ENCODE results near the gene HERC4. TPM values are rescaled to one million over a fixed set of nuclear protein-coding genes. Genes with fewer than 3 reads are reported as not detected.

HERC4 gene
- total and polyA plus RNA-seq, 9 of the 15 experiments (the other 6 are each of a cell fraction or from before 2014, with no cell fraction given): 12.5 to 33.5 (median 22.8) TPM

GRCh38 chr10:67925449-67926005 lies 149.6 kb downstream of the HERC4 start:
- Histone ChIP-seq H3K27ac (ENCODE audit: extremely low read depth, low read depth, low read length) (no peak overlapping the region), H3K4me1 (replicated peaks in 1 of 2; ENCODE audit: control insufficient read depth in 2 of 2, insufficient read depth in 2 of 2, low read length in 2 of 2) (no peaks in the 10 kb centered on the region), H3K9ac (ENCODE audit: insufficient read depth in 1 of 2, low read depth in 2 of 2, low read length in 2 of 2) (no peak overlapping the region), H3K4me3 (no peak overlapping the region), H3K9me1 (ENCODE audit: control insufficient read depth, insufficient read depth, low read length) (no peaks in the 10 kb centered on the region), H3K4me2 (ENCODE audit: insufficient read depth, low read length) (no peak overlapping the region), H3K79me2 (ENCODE audit: control insufficient read depth, insufficient read depth, low read length) (no peaks in the 10 kb centered on the region), H2AFZ (ENCODE audit: low read depth, low read length) (no peak overlapping the region), H3K9me3 (replicated peaks; ENCODE audit: control insufficient read depth, insufficient read depth, low read depth, low read length) (no peaks in the 10 kb centered on the region), H3K36me3 (ENCODE audit: control insufficient read depth, insufficient read depth, low read length) (peaks cover 8% of the 10 kb centered on the region), H4K20me1 (replicated peaks; ENCODE audit: control insufficient read depth, insufficient read depth, low read length) (no peaks in the 10 kb centered on the region), H3K27me3 (ENCODE audit: control insufficient read depth in 2 of 2, insufficient read depth in 2 of 2, low read length in 2 of 2) (no peaks in the 10 kb centered on the region)
- BruUV-seq (replicated peaks): no TSS peak
- in situ Hi-C loops (cut with MboI) (no loop called here), intact Hi-C loops (cut with micrococcal nuclease) (no loop called here)
- POLR2A ChIA-PET: no interaction called here
- DNase-seq (ENCODE audit: extremely low read depth in 1 of 4, low spot score in 3 of 4): no peak
- ATAC-seq: no peak; the same call in 1 of the 3 replicates
- CTCF ChIA-PET (ENCODE audit: low intra/inter-chr PET ratio): no interaction called here
- no peak for FAIRE-seq
- WGBS (ENCODE audit: insufficient coverage, low coverage, missing lambda C conversion rate): 58% methylated on average over 1 of the region's 1 CpG
- TF ChIP-seq ZKSCAN3 (CRISPR knock-in tag; IDR thresholded peaks at IDR 0.05) (no peak), U2AF1 (optimal IDR thresholded peaks at IDR 0.05; ENCODE audit: low read depth, low read length) (no peak), NELFE (IDR thresholded peaks at IDR 0.05; ENCODE audit: insufficient read depth, insufficient read length) (no peak), ETS1 (conservative IDR thresholded peaks at IDR 0.05; ENCODE audit: control insufficient read depth, low read depth, low read length) (no peak), CEBPG (CRISPR knock-in tag; IDR thresholded peaks at IDR 0.05) (no peak), CEBPG (tag; conservative IDR thresholded peaks at IDR 0.05 in 1 of 2, IDR thresholded peaks at IDR 0.05 in 1 of 2) (no peak), L3MBTL2 (IDR thresholded peaks at IDR 0.05) (no peak), FOSL1 (tag; conservative IDR thresholded peaks at IDR 0.05) (no peak), ARHGAP35 (IDR thresholded peaks at IDR 0.05; ENCODE audit: partially characterized antibody) (no peak), CREBBP (IDR thresholded peaks at IDR 0.05; ENCODE audit: low read depth, low read length) (no peak), ZNF140 (CRISPR knock-in tag; IDR thresholded peaks at IDR 0.05) (no peak)
- TF ChIP-seq, protein P1, sequence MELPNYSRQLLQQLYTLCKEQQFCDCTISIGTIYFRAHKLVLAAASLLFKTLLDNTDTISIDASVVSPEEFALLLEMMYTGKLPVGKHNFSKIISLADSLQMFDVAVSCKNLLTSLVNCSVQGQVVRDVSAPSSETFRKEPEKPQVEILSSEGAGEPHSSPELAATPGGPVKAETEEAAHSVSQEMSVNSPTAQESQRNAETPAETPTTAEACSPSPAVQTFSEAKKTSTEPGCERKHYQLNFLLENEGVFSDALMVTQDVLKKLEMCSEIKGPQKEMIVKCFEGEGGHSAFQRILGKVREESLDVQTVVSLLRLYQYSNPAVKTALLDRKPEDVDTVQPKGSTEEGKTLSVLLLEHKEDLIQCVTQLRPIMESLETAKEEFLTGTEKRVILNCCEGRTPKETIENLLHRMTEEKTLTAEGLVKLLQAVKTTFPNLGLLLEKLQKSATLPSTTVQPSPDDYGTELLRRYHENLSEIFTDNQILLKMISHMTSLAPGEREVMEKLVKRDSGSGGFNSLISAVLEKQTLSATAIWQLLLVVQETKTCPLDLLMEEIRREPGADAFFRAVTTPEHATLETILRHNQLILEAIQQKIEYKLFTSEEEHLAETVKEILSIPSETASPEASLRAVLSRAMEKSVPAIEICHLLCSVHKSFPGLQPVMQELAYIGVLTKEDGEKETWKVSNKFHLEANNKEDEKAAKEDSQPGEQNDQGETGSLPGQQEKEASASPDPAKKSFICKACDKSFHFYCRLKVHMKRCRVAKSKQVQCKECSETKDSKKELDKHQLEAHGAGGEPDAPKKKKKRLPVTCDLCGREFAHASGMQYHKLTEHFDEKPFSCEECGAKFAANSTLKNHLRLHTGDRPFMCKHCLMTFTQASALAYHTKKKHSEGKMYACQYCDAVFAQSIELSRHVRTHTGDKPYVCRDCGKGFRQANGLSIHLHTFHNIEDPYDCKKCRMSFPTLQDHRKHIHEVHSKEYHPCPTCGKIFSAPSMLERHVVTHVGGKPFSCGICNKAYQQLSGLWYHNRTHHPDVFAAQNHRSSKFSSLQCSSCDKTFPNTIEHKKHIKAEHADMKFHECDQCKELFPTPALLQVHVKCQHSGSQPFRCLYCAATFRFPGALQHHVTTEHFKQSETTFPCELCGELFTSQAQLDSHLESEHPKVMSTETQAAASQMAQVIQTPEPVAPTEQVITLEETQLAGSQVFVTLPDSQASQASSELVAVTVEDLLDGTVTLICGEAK (IDR thresholded peaks at IDR 0.05): no peak
- TF ChIP-seq, protein P1 (CRISPR knock-in tag; IDR thresholded peaks at IDR 0.05): no peak
